IPS-18c (cell line): ENCODE results near the gene RNF220.
A peak's percentile ranks its signal among the peaks of the same experiment; 100 is the strongest.
"Not testable (repeated sequence)": the region's sequence is repeated elsewhere in the genome, so short reads cannot be mapped to it uniquely, and the experiment has no call there.

Experiments
- H3K4me3 ChIP-seq: 2 replicates; pipeline ENCODE4 v1.7.0; 2013; ENCODE audit warnings: low read depth, mild to moderate bottlenecking, low read length, moderate library complexity; ENCODE audit not compliant: insufficient read depth
- H3K9me3 ChIP-seq: one replicate; pipeline ENCODE4 v1.6.1; 2013; ENCODE audit warnings: mild to moderate bottlenecking, low read length, moderate library complexity; ENCODE audit not compliant: control insufficient read depth, insufficient read depth

RNF220 gene

GRCh38 chr1:44652445-44653106 is 247.5 kb downstream of the RNF220 start:
- no peaks in the 10 kb centered on the region for H3K9me3 ChIP-seq
- no peak overlapping the region for H3K4me3 ChIP-seq

GRCh38 chr1:44653107-44653964 is 248.3 kb downstream of the RNF220 start:
- no peaks in the 10 kb centered on the region for H3K9me3 ChIP-seq

GRCh38 chr1:44654621-44655187 is 249.6 kb downstream of the RNF220 start:
- Histone ChIP-seq H3K9me3 (no peaks in the 10 kb centered on the region), H3K4me3 (no peak overlapping the region)

More at GRCh38 chr1:44653107-44653964, 248.3 kb downstream of the RNF220 start:
- no peak overlapping the region for H3K4me3 ChIP-seq

- H3K9me3 ChIP-seq, result no peaks in the 10 kb centered on the region
Observed at GRCh38 chr1:44655609-44656008, 250.6 kb downstream of the RNF220 start.

GRCh38 chr1:44659566-44659965 is 254.5 kb downstream of the RNF220 start:
- no peak overlapping the region for H3K4me3 ChIP-seq
- no peaks in the 10 kb centered on the region for H3K9me3 ChIP-seq

More at GRCh38 chr1:44655609-44656008, 250.6 kb downstream of the RNF220 start:
- H3K4me3 ChIP-seq, result no peak overlapping the region

- no peak overlapping the region for H3K4me3 ChIP-seq
- H3K9me3 ChIP-seq, result no peaks in the 10 kb centered on the region
Observed at GRCh38 chr1:44660176-44660575, 255.1 kb downstream of the RNF220 start.

GRCh38 chr1:44661781-44662682 is 257.0 kb downstream of the RNF220 start:
- Histone ChIP-seq H3K4me3 (no peak overlapping the region), H3K9me3 (no peaks in the 10 kb centered on the region)

GRCh38 chr1:44662683-44663030 is 257.6 kb downstream of the RNF220 start:
- Histone ChIP-seq H3K4me3 (no peak overlapping the region), H3K9me3 (no peaks in the 10 kb centered on the region)

GRCh38 chr1:44663417-44663816 is 258.4 kb downstream of the RNF220 start:
- Histone ChIP-seq H3K4me3 (no peak overlapping the region), H3K9me3 (no peaks in the 10 kb centered on the region)

- Histone ChIP-seq H3K9me3 (no peaks in the 10 kb centered on the region), H3K4me3 (no peak overlapping the region)
Observed at GRCh38 chr1:44664730-44665370, 259.8 kb downstream of the RNF220 start.

GRCh38 chr1:44666719-44667118 is 261.7 kb downstream of the RNF220 start:
- not testable (repeated sequence) for H3K9me3 ChIP-seq

GRCh38 chr1:44670751-44671640 is 265.9 kb downstream of the RNF220 start:
- Histone ChIP-seq H3K9me3 (no peaks in the 10 kb centered on the region), H3K4me3 (no peak overlapping the region)

More at GRCh38 chr1:44666719-44667118, 261.7 kb downstream of the RNF220 start:
- not testable (repeated sequence) for H3K4me3 ChIP-seq

GRCh38 chr1:44672254-44672955 is 267.4 kb downstream of the RNF220 start:
- Histone ChIP-seq H3K4me3 (peak overlapping the region; percentile 17; the same call in 1 of the 2 replicates), H3K9me3 (no peaks in the 10 kb centered on the region)

- peak overlapping the region; percentile 90 for H3K4me3 ChIP-seq
Observed at GRCh38 chr1:44672961-44673674, 268.1 kb downstream of the RNF220 start.

GRCh38 chr1:44673675-44674112 is 268.6 kb downstream of the RNF220 start:
- peak overlapping the region; percentile 90 for H3K4me3 ChIP-seq
- H3K9me3 ChIP-seq, result no peaks in the 10 kb centered on the region

More at GRCh38 chr1:44672961-44673674, 268.1 kb downstream of the RNF220 start:
- no peaks in the 10 kb centered on the region for H3K9me3 ChIP-seq
